ENCODE results near the gene DBX1.
"Not testable (repeated sequence)": the region's sequence is repeated elsewhere in the genome, so short reads cannot be mapped to it uniquely, and the experiment has no call there.

The DBX1 gene

GRCh38 chr11:20160425-20161229 is at the start of gene DBX1:
DBX1 (minus strand) TSS chr11:20160475; CDS start chr11:20160324, 151 bp downstream.
- DNase-seq (ENCODE audit: low spot score), result no peak

GRCh38 chr11:20208622-20209111 is 48.4 kb upstream of the DBX1 start:
- no peak for DNase-seq (ENCODE audit: low spot score)

- DNase-seq (ENCODE audit: low spot score), result no peak
Measured at GRCh38 chr11:20207781-20208621, 47.7 kb upstream of the DBX1 start.

GRCh38 chr11:20205807-20206206 is 45.5 kb upstream of the DBX1 start:
- DNase-seq (ENCODE audit: low spot score), result no peak

- no peak for DNase-seq (ENCODE audit: low spot score)
Measured at GRCh38 chr11:20204681-20205080, 44.4 kb upstream of the DBX1 start.

- no peak for DNase-seq (ENCODE audit: low spot score)
Measured at GRCh38 chr11:20203831-20204230, 43.6 kb upstream of the DBX1 start.

- no peak for DNase-seq (ENCODE audit: low spot score)
Measured at GRCh38 chr11:20201231-20201630, 41.0 kb upstream of the DBX1 start.

- not testable (repeated sequence) for DNase-seq (ENCODE audit: low spot score)
Measured at GRCh38 chr11:20200331-20200955, 40.2 kb upstream of the DBX1 start.

GRCh38 chr11:20197881-20198280 is 37.6 kb upstream of the DBX1 start:
- no peak for DNase-seq (ENCODE audit: low spot score)

- no peak for DNase-seq (ENCODE audit: low spot score)
Measured at GRCh38 chr11:20194470-20194869, 34.2 kb upstream of the DBX1 start.

GRCh38 chr11:20193307-20193706 is 33.0 kb upstream of the DBX1 start:
- DNase-seq (ENCODE audit: low spot score), result no peak

- no peak for DNase-seq (ENCODE audit: low spot score)
Measured at GRCh38 chr11:20192641-20193040, 32.4 kb upstream of the DBX1 start.

GRCh38 chr11:20192151-20192550 is 31.9 kb upstream of the DBX1 start:
- no peak for DNase-seq (ENCODE audit: low spot score)

- no peak for DNase-seq (ENCODE audit: low spot score)
Measured at GRCh38 chr11:20178976-20179375, 18.7 kb upstream of the DBX1 start.

- no peak for DNase-seq (ENCODE audit: low spot score)
Measured at GRCh38 chr11:20177136-20177535, 16.9 kb upstream of the DBX1 start.

GRCh38 chr11:20172721-20173447 is 12.6 kb upstream of the DBX1 start:
- DNase-seq (ENCODE audit: low spot score), result no peak

- DNase-seq (ENCODE audit: low spot score), result no peak
Measured at GRCh38 chr11:20163783-20164481, 3.7 kb upstream of the DBX1 start.

- no peak for DNase-seq (ENCODE audit: low spot score)
Measured at GRCh38 chr11:20162824-20163782, 2.8 kb upstream of the DBX1 start.

- DNase-seq (ENCODE audit: low spot score), result no peak
Measured at GRCh38 chr11:20161923-20162744, 1.9 kb upstream of the DBX1 start.

All from left forelimb (tissue), 1 donor.